SH-SY5Y (cell line): ENCODE results near the gene FOSB.

Experiments
- GATA2 ChIP-seq: IDR thresholded peaks from 2 replicates; pipeline ENCODE4 v1.6.1; 2011; ENCODE audit warnings: mild to moderate bottlenecking, low read depth, low read length
- GATA3 ChIP-seq: IDR thresholded peaks from 2 replicates; pipeline ENCODE4 v1.6.1; 2011; ENCODE audit warnings: low read depth, mild to moderate bottlenecking, low read length, moderate library complexity

- TF ChIP-seq GATA2 (no peak), GATA3 (no peak)
These were observed 25.4 kb upstream of the FOSB start for GRCh38 chr19:45442408-45442777.
